Keratinocyte (primary cell): Measurements from ENCODE around the gene SMIM17. TPM values are rescaled to one million over a fixed set of nuclear protein-coding genes. Genes with fewer than 3 reads are reported as not detected.

Experiments used
- DNase-seq: peaks from one replicate; pipeline ENCODE4 v3.0.0-alpha.2; 2011; ENCODE audit warnings: low read depth, missing footprints, low spot score
- FAIRE-seq: peaks from 2 replicates; lab custom pipeline; 2011; peaks lifted over from hg19 to GRCh38; lab: Jason Lieb, UNC
- H2AFZ ChIP-seq: 2 replicates; pipeline ENCODE4 v1.6.0; 2012; ENCODE audit warnings: low read length, control low read depth, inconsistent platforms; ENCODE audit not compliant: control insufficient read depth
- H3K27ac ChIP-seq: 2 replicates; pipeline ENCODE4 v1.5.1; 2011; ENCODE audit warnings: low read length; ENCODE audit not compliant: control insufficient read depth, insufficient read depth
- H3K27me3 ChIP-seq: 3 replicates; pipeline ENCODE4 v1.6.0; 2011; ENCODE audit warnings: low read length; ENCODE audit not compliant: control insufficient read depth, insufficient read depth; ENCODE audit errors: extremely low read depth
- H3K36me3 ChIP-seq, 2 experiments: 2 replicates in 1 of 2; 3 replicates in 1 of 2; pipeline ENCODE4 v1.5.1; 2011; ENCODE audit warnings: low read length in 2 of 2, mild to moderate bottlenecking in 1 of 2; ENCODE audit not compliant: control insufficient read depth in 2 of 2, insufficient read depth in 2 of 2; ENCODE audit errors: extremely low read depth in 1 of 2
- H3K4me1 ChIP-seq: 3 replicates; pipeline ENCODE4 v1.5.1; 2011; ENCODE audit warnings: low read length; ENCODE audit not compliant: control insufficient read depth, insufficient read depth; ENCODE audit errors: extremely low read depth
- H3K4me2 ChIP-seq: 3 replicates; pipeline ENCODE4 v1.6.0; 2011; ENCODE audit warnings: low read depth, low read length; ENCODE audit not compliant: control insufficient read depth, insufficient read depth; ENCODE audit errors: extremely low read depth
- H3K4me3 ChIP-seq, 3 experiments: fragments of 200-600 bp in 1 of 3; sonication (generic) in 1 of 3; 2 replicates in 2 of 3; 3 replicates in 1 of 3; pipeline ENCODE4 v1.5.1; 2011 to 2016; ENCODE audit warnings: low read length in 3 of 3, mild to moderate bottlenecking in 3 of 3, control low read depth in 2 of 3, inconsistent platforms in 1 of 3, low read depth in 1 of 3, mixed read lengths in 1 of 3, mixed run types in 1 of 3, moderate library complexity in 1 of 3; ENCODE audit not compliant: control insufficient read depth in 2 of 3, insufficient read depth in 2 of 3; ENCODE audit errors: extremely low read depth in 1 of 3
- H3K79me2 ChIP-seq: 2 replicates; pipeline ENCODE4 v1.6.0; 2012; ENCODE audit warnings: low read length; ENCODE audit not compliant: control insufficient read depth, insufficient read depth
- H3K9ac ChIP-seq: 3 replicates; pipeline ENCODE4 v1.6.0; 2011; ENCODE audit warnings: low read length; ENCODE audit not compliant: control insufficient read depth, insufficient read depth; ENCODE audit errors: extremely low read depth
- H3K9me1 ChIP-seq: 3 replicates; pipeline ENCODE4 v1.6.0; 2011; ENCODE audit warnings: low read length; ENCODE audit not compliant: control insufficient read depth, insufficient read depth; ENCODE audit errors: extremely low read depth
- H3K9me3 ChIP-seq: 2 replicates; pipeline ENCODE4 v1.5.1; 2012; ENCODE audit warnings: low read depth, low read length; ENCODE audit not compliant: control insufficient read depth
- H4K20me1 ChIP-seq: 3 replicates; pipeline ENCODE4 v1.6.0; 2011; ENCODE audit warnings: low read length; ENCODE audit not compliant: control insufficient read depth, insufficient read depth; ENCODE audit errors: extremely low read depth
- CTCF ChIP-seq, 3 experiments: IDR thresholded peaks in 1 of 3; conservative IDR thresholded peaks in 1 of 3; optimal IDR thresholded peaks in 1 of 3; 2 replicates in 2 of 3; 3 replicates in 1 of 3; pipeline versions ENCODE3 to v1.5.1; 2011; ENCODE audit warnings: low read length in 3 of 3, mild to moderate bottlenecking in 3 of 3, moderate library complexity in 2 of 3, control low read depth in 1 of 3, inconsistent platforms in 1 of 3; ENCODE audit not compliant: insufficient read depth in 2 of 3; ENCODE audit errors: extremely low read depth in 1 of 3
- EZH2 ChIP-seq: IDR thresholded peaks from one replicate; pipeline ENCODE4 v1.6.1; 2012; ENCODE audit warnings: inconsistent platforms, mild to moderate bottlenecking, low read length, moderate library complexity
- dilution Hi-C: fragments of 300-500 bp; cut with MboI; formaldehyde crosslinking; loops from one replicate; pipeline ENCODE4 v1.7.0; 2020; ENCODE audit warnings: low sequenced_read_pairs; ENCODE audit not compliant: extremely low pct_ligation_motif_present
- polyA plus RNA-seq, 5 experiments: library from polyadenylated mRNA; depleted of rRNA in 3 of 5; stranded (reverse) in 3 of 5; stranded (forward) in 1 of 5; unstranded in 1 of 5; fragments of >200 nt; gene quantifications; 1 replicate in 1 of 5; 2 replicates in 3 of 5; 3 replicates in 1 of 5; pipeline versions ENCODE4 v1.2.1 to v1.2.3, GENCODE V29; 2011 to 2012; ENCODE audit warnings: missing spikeins in 2 of 5, low read depth in 1 of 5, low replicate concordance in 1 of 5

The SMIM17 gene
- polyA plus RNA-seq, 1 donor (not counting 4 experiments of a cell fraction or from before 2014, with no cell fraction given), result 0.13 TPM

GRCh38 chr19:56625708-56626107, 17.3 kb upstream of the SMIM17 start:
- Histone ChIP-seq H4K20me1 (no peaks in the 10 kb centered on the region), H3K9me1 (no peaks in the 10 kb centered on the region), H2AFZ (no peak overlapping the region), H3K9me3 (peaks cover 18% of the 10 kb centered on the region), H3K4me3 (no peak overlapping the region), H3K4me2 (no peak overlapping the region), H3K4me1 (no peaks in the 10 kb centered on the region), H3K36me3 (peaks cover 0 to 19% of the 10 kb centered on the region in 2 experiments), H3K27ac (no peak overlapping the region), H3K9ac (no peak overlapping the region), H3K79me2 (no peaks in the 10 kb centered on the region), H3K27me3 (no peaks in the 10 kb centered on the region)
- TF ChIP-seq EZH2, result no peak
- no peak for TF ChIP-seq CTCF (optimal IDR thresholded peaks at IDR 0.05 in 1 of 3, IDR thresholded peaks at IDR 0.05 in 1 of 3, conservative IDR thresholded peaks at IDR 0.05 in 1 of 3; ENCODE audit: extremely low read depth in 1 of 3, insufficient read depth in 2 of 3, low read length in 3 of 3)
- DNase-seq, result no peak
- FAIRE-seq, result no peak
- dilution Hi-C loops, result no loop called here

DNA sequence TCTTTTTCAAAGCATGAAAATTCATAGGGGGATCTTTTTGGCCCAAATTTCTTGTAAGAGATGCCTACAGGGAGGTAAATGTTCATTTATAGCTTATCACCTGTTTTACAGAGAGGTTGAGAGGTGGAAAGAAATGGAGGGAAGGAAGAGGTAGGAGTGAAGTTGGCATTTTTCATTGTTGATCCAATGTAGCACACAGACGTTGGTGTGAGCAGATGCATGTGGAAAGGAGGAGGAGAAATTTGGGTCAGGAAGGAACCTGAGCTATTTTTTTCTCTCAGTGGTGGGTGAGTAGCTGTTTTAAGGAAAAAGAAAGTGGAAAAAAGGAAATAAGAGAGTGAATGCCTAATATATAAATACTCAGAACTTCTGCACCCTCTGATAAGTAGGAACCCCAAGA, 9.9 kb upstream of the SMIM17 start:
- Histone ChIP-seq H3K36me3 (no peaks in the 10 kb centered on the region), H3K4me2 (no peak overlapping the region), H3K79me2 (no peaks in the 10 kb centered on the region), H3K4me1 (no peaks in the 10 kb centered on the region), H3K9me3 (peaks cover 2% of the 10 kb centered on the region), H2AFZ (no peak overlapping the region), H3K9ac (no peak overlapping the region), H3K27ac (no peak overlapping the region), H3K4me3 (no peak overlapping the region), H3K27me3 (no peaks in the 10 kb centered on the region), H3K9me1 (no peaks in the 10 kb centered on the region), H4K20me1 (no peaks in the 10 kb centered on the region)
- FAIRE-seq (no peak), DNase-seq (no peak)
- dilution Hi-C loops, result no loop called here
- TF ChIP-seq EZH2, result no peak
- no peak for TF ChIP-seq CTCF (optimal IDR thresholded peaks at IDR 0.05 in 1 of 3, IDR thresholded peaks at IDR 0.05 in 1 of 3, conservative IDR thresholded peaks at IDR 0.05 in 1 of 3; ENCODE audit: extremely low read depth in 1 of 3, insufficient read depth in 2 of 3, low read length in 3 of 3)
